ENCODE results near the gene GAN. TPM values are rescaled to one million over a fixed set of nuclear protein-coding genes. Genes with fewer than 3 reads are reported as not detected.

The GAN gene
- total RNA-seq, 4 donors from 2014 or later, result 12.9 to 15.7 (median 14.0) TPM

GRCh38 chr16:81385031-81385756, 70.4 kb downstream of the GAN start:
- H3K27ac ChIP-seq, result peak overlapping the region; percentile 79 to 92 (median 82)
- no peak for ATAC-seq
- H3K4me3 ChIP-seq, result no peak overlapping the region
- no peaks in the 10 kb centered on the region for H3K27me3 ChIP-seq
- peaks cover 0 to 38% of the 10 kb centered on the region in 2 donors for H3K36me3 ChIP-seq
- no peaks in the 10 kb centered on the region for H3K9me3 ChIP-seq
- TF ChIP-seq EP300 (IDR thresholded peaks at IDR 0.05), result no peak
- no peak for TF ChIP-seq CTCF (IDR thresholded peaks at IDR 0.05)
- TF ChIP-seq POLR2A (IDR thresholded peaks at IDR 0.05), result no peak
- no peak for TF ChIP-seq POLR2AphosphoS5 (IDR thresholded peaks at IDR 0.05)
- H3K4me1 ChIP-seq, result peaks cover 8 to 43% (median 9%) of the 10 kb centered on the region in 3 donors
- WGBS, 2 donors (ENCODE audit: low coverage in 1 of 2), result 87 to 93% methylated on average over 3 to 4 of the region's 4 CpGs

- TF ChIP-seq POLR2A (IDR thresholded peaks at IDR 0.05) (no peak), CTCF (IDR thresholded peaks at IDR 0.05) (no peak), EP300 (IDR thresholded peaks at IDR 0.05) (no peak), POLR2AphosphoS5 (IDR thresholded peaks at IDR 0.05) (no peak)
- WGBS, 2 donors (ENCODE audit: low coverage in 1 of 2), result no CpG with 5 or more reads among the region's 14 CpGs
- no peak overlapping the region for H3K4me3 ChIP-seq
- H3K27ac ChIP-seq, result no peak overlapping the region
- no peak for ATAC-seq
- no peaks in the 10 kb centered on the region for H3K9me3 ChIP-seq
- no peaks in the 10 kb centered on the region for H3K27me3 ChIP-seq
- peaks cover 0 to 50% of the 10 kb centered on the region in 2 donors for H3K36me3 ChIP-seq
- H3K4me1 ChIP-seq, result peaks cover 8 to 26% (median 9%) of the 10 kb centered on the region in 3 donors
Observed at GRCh38 chr16:81388357-81388756, 73.6 kb downstream of the GAN start.

GRCh38 chr16:81390840-81391239, 76.1 kb downstream of the GAN start:
- WGBS, 2 donors (ENCODE audit: low coverage in 1 of 2), result 63 to 88% methylated on average over 7 to 9 of the region's 10 CpGs
- H3K4me1 ChIP-seq, result peaks cover 0 to 1% (median 0%) of the 10 kb centered on the region in 3 donors
- H3K27me3 ChIP-seq, result no peaks in the 10 kb centered on the region
- H3K36me3 ChIP-seq, result peaks cover 0 to 50% of the 10 kb centered on the region in 2 donors
- H3K9me3 ChIP-seq, result no peaks in the 10 kb centered on the region
- no peak overlapping the region for H3K27ac ChIP-seq
- ATAC-seq, result no peak
- H3K4me3 ChIP-seq, result no peak overlapping the region
- TF ChIP-seq EP300 (IDR thresholded peaks at IDR 0.05) (no peak), POLR2AphosphoS5 (IDR thresholded peaks at IDR 0.05) (no peak), CTCF (IDR thresholded peaks at IDR 0.05) (no peak), POLR2A (IDR thresholded peaks at IDR 0.05) (no peak)

- Histone ChIP-seq H3K4me1 (no peaks in the 10 kb centered on the region), H3K36me3 (peaks cover 0 to 50% of the 10 kb centered on the region in 2 donors), H3K27ac (no peak overlapping the region), H3K27me3 (no peaks in the 10 kb centered on the region), H3K4me3 (no peak overlapping the region), H3K9me3 (no peaks in the 10 kb centered on the region)
- no peak for ATAC-seq
- TF ChIP-seq POLR2A (IDR thresholded peaks at IDR 0.05), result no peak
- no peak for TF ChIP-seq POLR2AphosphoS5 (IDR thresholded peaks at IDR 0.05)
- TF ChIP-seq EP300 (IDR thresholded peaks at IDR 0.05), result no peak
- TF ChIP-seq CTCF (IDR thresholded peaks at IDR 0.05), result no peak
- 100% methylated on average over 3 of the region's 6 CpGs; no CpG with 5 or more reads in 1 of the 2 donors for WGBS, 2 donors (ENCODE audit: low coverage in 1 of 2)
Observed at GRCh38 chr16:81392011-81392410, 77.2 kb downstream of the GAN start.

GRCh38 chr16:81394416-81394815, 79.7 kb downstream of the GAN start:
- Histone ChIP-seq H3K27ac (no peak overlapping the region), H3K36me3 (peaks cover 0 to 31% of the 10 kb centered on the region in 2 donors), H3K27me3 (no peaks in the 10 kb centered on the region), H3K4me1 (no peaks in the 10 kb centered on the region), H3K4me3 (no peak overlapping the region), H3K9me3 (no peaks in the 10 kb centered on the region)
- no peak for TF ChIP-seq CTCF (IDR thresholded peaks at IDR 0.05)
- no peak for TF ChIP-seq POLR2A (IDR thresholded peaks at IDR 0.05)
- TF ChIP-seq EP300 (IDR thresholded peaks at IDR 0.05), result no peak
- no peak for TF ChIP-seq POLR2AphosphoS5 (IDR thresholded peaks at IDR 0.05)
- 86 to 90% methylated on average over 5 to 6 of the region's 7 CpGs for WGBS, 2 donors (ENCODE audit: low coverage in 1 of 2)
- ATAC-seq, result no peak

Data from gastroesophageal sphincter (tissue), 4 donors.